ENCODE results near the gene COL5A1. TPM values are rescaled to one million over a fixed set of nuclear protein-coding genes. Genes with fewer than 3 reads are reported as not detected.

COL5A1 gene
- total RNA-seq, 2 donors from 2014 or later: 71.1 to 196 TPM

GRCh38 chr9:134648701-134649530 lies 7.3 kb downstream of the COL5A1 start:
- no peak for DNase-seq (ENCODE audit: low spot score)
- intact Hi-C loops (cut with DNase I): loop anchor here in 1 of 2 donors (10.0 kb wide), 1 partner anchor 194 kb away; no protein-coding TSS in a partner anchor

DNA sequence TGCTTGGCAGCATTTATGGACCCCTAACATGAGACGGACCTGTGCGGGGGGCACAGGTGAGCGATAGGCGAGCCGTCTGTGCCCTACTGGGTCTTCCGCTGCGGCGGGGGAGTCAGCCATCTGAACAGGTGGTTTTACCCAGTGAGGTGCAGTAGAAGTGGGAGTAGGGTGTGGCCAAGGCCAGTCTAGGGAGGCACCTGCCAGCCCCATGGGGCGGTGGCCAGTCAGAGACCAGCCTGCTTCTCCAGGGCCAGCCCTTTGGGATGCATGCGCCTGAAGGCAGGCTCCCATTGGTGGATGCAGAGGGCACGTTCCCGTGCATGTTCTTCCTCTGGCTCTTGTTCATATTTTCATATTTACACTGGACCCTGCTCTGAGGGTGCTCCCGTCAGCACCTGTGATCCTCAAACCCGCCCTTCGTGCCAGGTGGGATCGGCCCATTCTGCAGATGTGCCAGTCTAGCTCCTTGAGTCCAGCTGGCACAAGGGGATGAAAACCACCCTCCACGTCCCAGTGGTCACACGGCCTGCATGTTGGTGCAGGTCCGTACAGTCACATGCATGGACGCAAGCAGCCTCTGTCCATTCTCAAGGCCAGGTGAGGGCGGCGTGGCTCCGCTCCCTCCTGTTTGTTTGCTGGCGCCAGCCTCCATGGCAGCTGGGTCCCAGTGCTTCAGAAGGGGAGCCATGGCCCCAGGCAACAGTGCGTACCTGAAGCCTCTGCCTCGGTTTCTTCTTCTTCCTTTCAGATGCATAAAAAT lies 9.0 kb downstream of the COL5A1 start:
- peak; percentile 76 for DNase-seq (ENCODE audit: low spot score)
- intact Hi-C loops (cut with DNase I): no loop called here

GRCh38 chr9:134651226-134651905 lies 9.8 kb downstream of the COL5A1 start:
- intact Hi-C loops (cut with DNase I): no loop called here
- DNase-seq (ENCODE audit: low spot score): peak; percentile 45

DNA sequence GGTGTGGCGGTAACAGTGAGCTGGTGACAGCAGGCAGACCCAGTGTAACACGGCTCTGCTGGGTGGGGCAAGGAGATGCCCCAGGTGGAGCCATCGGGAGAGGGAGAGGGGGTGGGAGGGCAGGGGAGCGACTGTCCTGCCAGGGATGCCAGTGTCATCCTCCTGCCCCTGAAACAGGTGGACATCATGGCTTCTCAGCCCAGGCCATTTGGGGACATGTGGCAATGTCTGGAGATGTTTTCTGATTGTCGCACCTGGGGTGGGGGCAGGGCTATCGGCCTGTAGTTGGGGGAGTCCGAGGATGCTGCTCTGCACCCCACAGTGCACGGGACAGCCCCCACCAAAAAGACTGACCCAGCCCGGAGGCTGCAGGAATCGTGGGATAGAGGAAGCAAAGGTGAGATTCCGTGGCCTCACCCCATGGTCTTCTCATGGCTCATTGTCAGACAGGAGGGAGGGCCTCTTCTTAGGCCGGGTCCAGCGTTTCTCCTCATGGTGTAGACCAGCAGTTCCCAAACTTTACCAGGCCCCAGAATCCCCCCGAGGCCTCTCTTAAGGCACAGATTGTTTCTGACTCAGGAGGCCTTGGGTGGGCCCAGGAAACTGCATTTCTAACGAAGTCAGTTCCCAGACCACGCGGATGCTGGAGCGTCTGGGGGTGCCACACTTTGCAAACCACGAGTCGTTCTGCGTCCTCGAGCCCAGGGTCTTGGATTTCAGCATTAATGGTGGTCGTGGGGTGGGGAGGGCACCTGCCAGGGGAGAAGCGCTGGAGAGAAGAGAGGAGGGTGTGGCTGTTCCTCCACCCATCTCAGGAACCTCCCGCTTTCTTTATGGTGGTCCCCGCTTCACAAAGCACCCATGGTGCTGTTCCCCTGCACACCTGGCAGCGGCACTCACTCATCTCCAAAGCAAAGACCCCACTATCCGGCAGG lies 11.0 kb downstream of the COL5A1 start:
- peak; percentile 61 for DNase-seq (ENCODE audit: low spot score)
- intact Hi-C loops (cut with DNase I): no loop called here

DNA sequence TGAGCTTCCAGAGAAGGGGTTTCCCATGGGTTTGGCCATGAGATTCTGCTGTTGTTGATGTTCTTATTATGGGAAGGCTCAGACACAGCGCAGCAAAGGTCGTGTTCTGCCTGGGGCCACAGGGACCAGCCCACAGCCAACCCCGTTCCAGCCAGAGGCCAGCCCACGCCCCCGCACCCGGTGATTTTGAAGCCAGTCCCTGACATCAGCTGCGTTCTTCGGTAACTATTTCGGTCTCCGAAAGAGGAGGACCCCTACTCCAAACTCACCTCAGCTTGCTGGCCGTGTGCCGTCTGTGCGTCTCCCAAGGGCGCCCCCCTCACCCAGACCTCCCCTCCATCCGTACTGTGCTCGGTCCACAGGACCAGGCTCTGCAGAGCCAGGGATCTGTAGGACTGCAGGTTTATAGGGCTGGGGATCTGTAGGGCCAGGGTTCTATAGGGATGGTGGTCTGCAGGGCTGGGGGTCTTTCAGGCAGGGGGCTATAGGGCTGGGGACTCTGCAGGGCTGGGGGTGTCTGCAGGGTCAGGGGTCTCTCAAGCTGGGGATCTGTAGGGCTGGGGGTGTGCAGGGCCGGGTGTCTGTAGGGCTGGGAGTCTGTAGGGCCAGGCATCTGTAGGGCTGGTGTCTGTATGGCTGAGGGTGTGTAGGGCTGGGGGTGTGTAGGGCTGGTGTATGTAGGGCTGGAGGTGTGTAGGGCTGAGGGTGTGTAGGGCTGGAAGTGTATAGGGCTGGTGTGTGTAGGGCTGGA lies 11.8 kb downstream of the COL5A1 start:
- intact Hi-C loops (cut with DNase I): no loop called here
- DNase-seq (ENCODE audit: low spot score): peak; percentile 72

- DNase-seq (ENCODE audit: low spot score): peak; percentile 70
- intact Hi-C loops (cut with DNase I): no loop called here
These were observed 13.5 kb downstream of the COL5A1 start for GRCh38 chr9:134655101-134655500.

GRCh38 chr9:134655586-134656333 lies 14.2 kb downstream of the COL5A1 start:
- intact Hi-C loops (cut with DNase I): no loop called here
- peak; percentile 62 for DNase-seq (ENCODE audit: low spot score)

DNA sequence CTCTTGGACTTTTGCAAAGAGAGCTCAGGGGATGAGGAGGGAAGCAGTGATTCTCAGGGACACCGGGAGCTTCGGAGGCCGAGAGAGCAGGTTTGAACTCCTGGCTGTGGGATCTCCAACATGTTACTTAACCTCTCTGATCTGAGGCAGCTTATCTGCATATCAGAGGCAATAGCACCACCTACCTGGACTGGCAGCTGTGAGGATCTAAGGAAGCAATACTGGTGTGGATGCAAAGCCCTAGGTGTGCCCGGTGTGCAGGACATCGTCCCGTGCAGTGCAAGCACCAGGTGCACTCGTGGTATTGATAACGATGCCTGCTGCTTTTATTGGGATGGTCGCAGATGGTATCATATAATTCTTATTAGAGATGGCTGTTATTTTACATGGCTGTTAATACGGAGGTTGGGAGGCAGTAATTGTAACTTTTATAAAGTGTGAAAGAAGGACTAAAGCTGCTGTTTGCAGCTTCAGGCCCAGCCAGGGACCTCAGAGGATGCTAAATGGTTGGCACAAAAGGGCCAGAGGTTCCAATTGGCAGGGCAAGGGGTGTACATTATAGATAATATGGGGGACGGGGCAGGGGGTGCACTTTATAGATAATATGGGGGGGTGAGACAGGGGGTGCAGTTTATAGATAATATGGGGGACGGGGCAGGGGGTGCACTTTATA lies 14.9 kb downstream of the COL5A1 start:
- intact Hi-C loops (cut with DNase I): no loop called here
- peak; percentile 37 for DNase-seq (ENCODE audit: low spot score)

DNA sequence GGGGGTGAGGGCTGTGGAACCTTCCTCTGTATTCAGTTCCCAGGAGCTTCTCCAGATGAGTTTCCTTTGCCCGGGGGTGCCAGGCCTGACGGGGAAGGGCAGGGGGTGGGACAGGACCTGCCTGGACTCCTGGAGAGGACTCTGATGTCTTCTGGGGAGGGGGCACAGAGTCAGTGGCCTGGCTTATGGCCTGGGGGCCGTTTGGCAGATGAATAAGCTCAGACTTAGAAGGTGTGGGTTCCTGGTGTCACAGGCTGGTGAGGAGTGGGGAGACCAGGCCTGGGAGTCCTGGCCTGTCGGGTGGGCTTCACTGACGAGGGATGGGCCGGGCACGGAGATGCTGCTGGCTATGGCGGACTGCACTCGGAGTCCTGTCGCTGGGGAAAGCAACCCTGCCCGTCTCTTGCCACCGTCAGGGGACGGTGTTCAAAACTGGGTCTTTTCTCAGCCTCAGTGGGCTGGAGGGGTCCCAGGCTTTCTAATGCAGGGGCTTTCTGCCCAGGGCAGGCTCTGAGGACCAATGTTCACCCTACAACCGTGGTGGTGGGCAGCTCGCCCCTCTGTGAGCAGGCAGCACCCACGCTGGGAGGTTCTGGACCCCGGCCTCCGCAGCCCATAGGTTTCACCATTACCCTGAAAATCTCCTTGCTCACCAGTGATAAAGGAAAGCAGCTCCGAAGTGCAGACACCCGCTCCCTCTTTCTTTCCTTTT lies 16.2 kb downstream of the COL5A1 start:
- intact Hi-C loops (cut with DNase I): no loop called here
- DNase-seq (ENCODE audit: low spot score): peak; percentile 31

DNA sequence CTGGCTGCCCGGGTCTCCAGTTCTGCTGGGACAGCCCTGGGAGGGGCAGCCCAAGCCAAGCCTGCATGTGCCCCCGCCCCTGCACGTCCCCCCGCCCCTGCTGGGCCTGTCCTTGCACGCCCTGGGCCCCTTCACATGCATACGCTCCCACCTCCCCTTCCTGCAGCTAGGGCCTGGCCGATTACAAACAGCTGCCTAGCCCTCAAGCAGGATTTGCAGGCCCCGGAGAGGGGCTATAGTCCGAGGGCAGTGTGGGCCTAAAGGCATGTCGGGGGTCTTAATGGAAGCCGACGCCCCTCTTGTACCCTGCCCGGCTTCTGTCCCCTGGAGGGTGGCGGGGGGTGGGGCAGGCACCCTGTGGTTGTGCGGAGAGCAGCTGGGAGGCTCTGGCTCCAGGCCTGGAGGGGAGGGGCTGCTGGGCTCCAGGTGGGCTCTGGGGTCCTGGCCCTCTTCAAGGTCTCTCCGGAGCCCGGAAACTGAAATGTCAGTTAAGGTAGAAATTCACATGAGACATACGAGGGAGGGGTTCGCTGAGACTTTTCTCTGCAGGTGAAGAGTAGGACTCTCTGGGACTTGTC lies 16.9 kb downstream of the COL5A1 start:
- no peak for DNase-seq (ENCODE audit: low spot score)
- intact Hi-C loops (cut with DNase I): no loop called here

DNA sequence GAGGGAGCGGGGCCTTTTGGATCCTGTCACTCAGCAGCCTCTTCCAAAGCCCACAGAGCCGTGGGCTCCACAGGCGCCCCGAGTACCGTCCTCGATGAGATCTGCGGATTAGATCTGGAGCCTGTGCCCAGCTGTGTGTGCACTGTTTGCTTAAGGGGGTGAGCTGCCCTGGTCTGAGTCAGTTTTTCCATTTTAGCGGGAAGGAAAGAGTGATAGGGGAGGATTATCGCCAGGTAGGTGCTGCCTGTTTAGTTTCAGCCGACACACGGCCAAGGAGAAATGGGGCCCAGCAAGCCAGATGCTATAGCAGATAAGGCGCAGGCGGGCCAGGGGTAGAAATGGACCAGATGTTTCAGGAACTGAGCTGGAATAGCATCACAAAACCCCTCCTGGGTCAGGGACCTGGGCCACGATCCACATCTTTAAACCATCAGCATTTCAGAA lies 18.1 kb downstream of the COL5A1 start:
- peak; percentile 66 for DNase-seq (ENCODE audit: low spot score)
- intact Hi-C loops (cut with DNase I): loop anchor here in 1 of 2 donors (10.0 kb wide), 1 partner anchor 195 kb away; no protein-coding TSS in a partner anchor

GRCh38 chr9:134660407-134660806 lies 18.8 kb downstream of the COL5A1 start:
- DNase-seq (ENCODE audit: low spot score): no peak
- intact Hi-C loops (cut with DNase I): loop anchor here in 1 of 2 donors (10.0 kb wide), 1 partner anchor 196 kb away; no protein-coding TSS in a partner anchor

GRCh38 chr9:134661299-134661698 lies 19.7 kb downstream of the COL5A1 start:
- DNase-seq (ENCODE audit: low spot score): no peak

DNA sequence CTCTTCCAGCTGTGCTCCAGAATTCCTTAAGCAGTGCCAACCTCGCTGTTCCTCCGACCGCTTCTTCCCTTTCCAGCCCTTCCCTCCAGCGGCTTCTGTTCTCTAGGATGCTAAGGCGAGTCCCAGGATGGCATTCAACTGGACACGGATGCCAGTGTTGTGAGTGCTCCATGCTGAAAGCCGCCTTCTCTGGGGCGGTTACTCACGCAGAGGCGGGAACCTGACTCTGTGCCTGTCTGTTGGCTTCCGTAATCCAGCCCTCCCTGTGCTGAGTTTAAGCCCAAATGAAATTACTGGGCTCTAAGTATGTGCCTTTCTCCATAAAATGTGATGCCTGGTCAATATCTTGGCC lies 20.2 kb downstream of the COL5A1 start:
- intact Hi-C loops (cut with DNase I): loop anchor here in 1 of 2 donors (10.0 kb wide), 1 partner anchor 197 kb away; no protein-coding TSS in a partner anchor
- peak; percentile 83 for DNase-seq (ENCODE audit: low spot score)

More at GRCh38 chr9:134661299-134661698, 19.7 kb downstream of the COL5A1 start:
- intact Hi-C loops (cut with DNase I): loop anchor here in 1 of 2 donors (10.0 kb wide), 1 partner anchor 196 kb away; no protein-coding TSS in a partner anchor

- DNase-seq (ENCODE audit: low spot score): peak; percentile 92
- intact Hi-C loops (cut with DNase I): loop anchor here in 1 of 2 donors (10.0 kb wide), 1 partner anchor 198 kb away; no protein-coding TSS in a partner anchor
These were observed 20.7 kb downstream of the COL5A1 start for GRCh38 chr9:134662143-134662876.
